Activated CD4-positive, alpha-beta T cell treated with anti-CD3 and anti-CD28 coated beads, Interleukin-2, amount 10 ng/mL, durations not matched to agents 7 days and 5 days (primary cell): ENCODE results near the gene KCNE1. TPM values are rescaled to one million over a fixed set of nuclear protein-coding genes. Genes with fewer than 3 reads are reported as not detected.
"Not testable (repeated sequence)": the region's sequence is repeated elsewhere in the genome, so short reads cannot be mapped to it uniquely, and the experiment has no call there.

Experiments
- CTCF ChIA-PET: fragments of 350-600 bp; sonication (Branson Sonifier 250); formaldehyde crosslinking; loops from one replicate; lab custom pipeline; 2021; ENCODE audit warnings: antibody characterized with exemption; lab: Charles Lee
- POLR2A ChIA-PET: fragments of 350-600 bp; sonication (Branson Sonifier 250); formaldehyde crosslinking; loops from one replicate; lab custom pipeline; 2021; ENCODE audit warnings: antibody characterized with exemption; lab: Charles Lee
- DNase-seq: peaks from one replicate; pipeline ENCODE4 v3.0.0-alpha.2; 2020
- H3K27ac Mint-ChIP-seq: one replicate; pipeline ENCODE4 v1.8.0; 2021; ENCODE audit warnings: mild to moderate bottlenecking, moderate library complexity, mixed read lengths
- H3K27me3 Mint-ChIP-seq: one replicate; pipeline ENCODE4 v1.8.0; 2021; ENCODE audit warnings: mixed read lengths
- H3K36me3 Mint-ChIP-seq: one replicate; pipeline ENCODE4 v1.8.0; 2021; ENCODE audit warnings: low read depth, mixed read lengths
- H3K4me1 Mint-ChIP-seq: one replicate; pipeline ENCODE4 v1.8.0; 2021; ENCODE audit warnings: mixed read lengths
- H3K4me3 Mint-ChIP-seq: one replicate; pipeline ENCODE4 v1.8.0; 2021; ENCODE audit warnings: mild to moderate bottlenecking, moderate library complexity, mixed read lengths
- H3K9me3 Mint-ChIP-seq: one replicate; pipeline ENCODE4 v1.8.0; 2021; ENCODE audit warnings: mixed read lengths
- total RNA-seq, 2 experiments: library from RNA; stranded (reverse); gene quantifications; one replicate each; pipeline ENCODE4 v1.2.3, GENCODE V29; 2021

Gene KCNE1
- total RNA-seq, 2 experiments from 2014 or later, result 0.19 to 0.27 TPM

- H3K27ac Mint-ChIP-seq, H3K36me3 Mint-ChIP-seq, H3K9me3 Mint-ChIP-seq, POLR2A ChIA-PET, DNase-seq, H3K4me3 Mint-ChIP-seq, CTCF ChIA-PET, H3K27me3 Mint-ChIP-seq, H3K4me1 Mint-ChIP-seq: not testable (repeated sequence)
Observed at GRCh38 chr21:34427339-34427738, 84.7 kb downstream of the KCNE1 start.

- H3K27me3 Mint-ChIP-seq, H3K4me3 Mint-ChIP-seq, POLR2A ChIA-PET, H3K36me3 Mint-ChIP-seq, H3K27ac Mint-ChIP-seq, H3K9me3 Mint-ChIP-seq, H3K4me1 Mint-ChIP-seq, DNase-seq, CTCF ChIA-PET: not testable (repeated sequence)
Observed at GRCh38 chr21:34423805-34424204, 88.2 kb downstream of the KCNE1 start, which contains the start of gene SMIM34. Gene SMIM34, minus strand, starts transcription at chr21:34423951. Its CDS starts 112 bp downstream, at chr21:34423839.

DNA sequence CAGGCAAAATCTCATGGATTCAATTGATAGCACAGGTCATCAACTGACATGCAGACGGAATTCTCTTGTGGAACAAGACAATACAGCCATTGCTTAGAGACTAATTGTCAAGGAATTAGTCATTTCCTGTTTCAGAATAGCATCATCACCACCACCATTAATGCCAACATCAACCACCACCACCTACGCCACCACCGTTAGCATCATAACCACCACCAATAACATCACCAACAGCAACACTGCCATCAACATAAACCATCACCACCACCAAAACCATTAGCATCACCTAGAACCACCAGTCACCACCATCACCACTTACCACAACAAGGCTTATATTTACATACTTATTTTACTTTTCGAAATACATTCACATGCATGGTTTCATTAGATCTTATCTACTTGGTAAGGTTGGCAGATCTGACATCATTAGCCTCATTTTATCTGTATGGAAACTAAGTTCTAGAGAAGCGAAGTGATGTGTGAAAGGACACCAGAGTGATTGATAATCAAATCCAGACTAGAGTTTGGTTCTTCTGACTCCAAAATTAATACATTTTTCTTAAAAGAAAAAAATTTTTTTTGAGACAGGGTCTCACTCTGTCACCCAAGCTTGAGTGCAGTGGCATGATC is 94.4 kb downstream of the KCNE1 start:
- CTCF ChIA-PET, DNase-seq, H3K36me3 Mint-ChIP-seq, H3K27ac Mint-ChIP-seq, H3K4me3 Mint-ChIP-seq, H3K27me3 Mint-ChIP-seq, H3K4me1 Mint-ChIP-seq, POLR2A ChIA-PET, H3K9me3 Mint-ChIP-seq: not testable (repeated sequence)

GRCh38 chr21:34407294-34407693 is 104.7 kb downstream of the KCNE1 start:
- CTCF ChIA-PET, H3K27me3 Mint-ChIP-seq, H3K27ac Mint-ChIP-seq, H3K9me3 Mint-ChIP-seq, H3K36me3 Mint-ChIP-seq, H3K4me3 Mint-ChIP-seq, POLR2A ChIA-PET, H3K4me1 Mint-ChIP-seq, DNase-seq: not testable (repeated sequence)

GRCh38 chr21:34406676-34407075 is 105.3 kb downstream of the KCNE1 start:
- H3K36me3 Mint-ChIP-seq, CTCF ChIA-PET, H3K27me3 Mint-ChIP-seq: not testable (repeated sequence)

GRCh38 chr21:34406102-34406501 is 105.9 kb downstream of the KCNE1 start:
- H3K4me1 Mint-ChIP-seq, H3K36me3 Mint-ChIP-seq, CTCF ChIA-PET, POLR2A ChIA-PET, H3K27me3 Mint-ChIP-seq, DNase-seq, H3K9me3 Mint-ChIP-seq, H3K27ac Mint-ChIP-seq, H3K4me3 Mint-ChIP-seq: not testable (repeated sequence)

More at GRCh38 chr21:34406676-34407075, 105.3 kb downstream of the KCNE1 start:
- POLR2A ChIA-PET, H3K4me1 Mint-ChIP-seq, DNase-seq, H3K4me3 Mint-ChIP-seq, H3K9me3 Mint-ChIP-seq, H3K27ac Mint-ChIP-seq: not testable (repeated sequence)

- H3K9me3 Mint-ChIP-seq, H3K36me3 Mint-ChIP-seq, H3K27ac Mint-ChIP-seq, H3K27me3 Mint-ChIP-seq, POLR2A ChIA-PET, H3K4me1 Mint-ChIP-seq, DNase-seq, CTCF ChIA-PET, H3K4me3 Mint-ChIP-seq: not testable (repeated sequence)
Observed at GRCh38 chr21:34405686-34406085, 106.3 kb downstream of the KCNE1 start.

GRCh38 chr21:34404742-34405141 is 107.3 kb downstream of the KCNE1 start:
- H3K36me3 Mint-ChIP-seq, H3K27me3 Mint-ChIP-seq, H3K4me3 Mint-ChIP-seq: not testable (repeated sequence)

DNA sequence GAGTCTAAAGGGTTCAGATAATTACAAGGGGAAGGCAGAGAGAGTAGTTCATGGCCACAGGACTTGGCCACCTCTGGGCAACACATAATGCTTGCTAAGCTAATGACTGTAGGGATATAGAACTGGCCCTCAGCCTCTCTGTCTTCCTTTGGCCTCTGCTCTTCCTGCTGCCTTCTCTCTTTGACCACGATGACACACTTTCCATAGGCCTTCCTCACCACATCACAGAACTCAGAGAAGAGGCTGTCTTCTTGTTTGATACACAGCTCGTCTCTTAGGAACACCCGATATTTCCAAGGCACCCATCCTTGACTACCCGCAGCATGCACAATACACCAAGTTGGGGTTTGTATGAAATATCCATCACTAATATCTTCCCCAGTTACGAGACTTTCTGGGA is 111.5 kb downstream of the KCNE1 start:
- POLR2A ChIA-PET, result not testable (repeated sequence)

More at GRCh38 chr21:34404742-34405141, 107.3 kb downstream of the KCNE1 start:
- DNase-seq, H3K9me3 Mint-ChIP-seq, H3K4me1 Mint-ChIP-seq, CTCF ChIA-PET, H3K27ac Mint-ChIP-seq, POLR2A ChIA-PET: not testable (repeated sequence)

More for the DNA sequence above, 111.5 kb downstream of the KCNE1 start:
- CTCF ChIA-PET, H3K9me3 Mint-ChIP-seq, H3K27ac Mint-ChIP-seq, H3K4me1 Mint-ChIP-seq, DNase-seq, H3K36me3 Mint-ChIP-seq, H3K27me3 Mint-ChIP-seq, H3K4me3 Mint-ChIP-seq: not testable (repeated sequence)

Other genes with a start within 250 kb of the KCNE1 start
- not detected for gene KCNE2, start 148.2 kb downstream of the KCNE1 start, total RNA-seq
- 10 to 100 TPM; 17.7 to 21.1 TPM for gene SMIM11, start 136.7 kb downstream of the KCNE1 start, total RNA-seq
- not detected for gene SMIM34, start 88.3 kb downstream of the KCNE1 start, total RNA-seq
- 1 to 10 TPM; 8.0 to 8.2 TPM for gene RCAN1, start 102.9 kb upstream of the KCNE1 start, total RNA-seq
- gene CLIC6, start 156.8 kb upstream of the KCNE1 start, total RNA-seq, result not detected